Measurements from ENCODE around the gene BMERB1.

Gene BMERB1

DNA sequence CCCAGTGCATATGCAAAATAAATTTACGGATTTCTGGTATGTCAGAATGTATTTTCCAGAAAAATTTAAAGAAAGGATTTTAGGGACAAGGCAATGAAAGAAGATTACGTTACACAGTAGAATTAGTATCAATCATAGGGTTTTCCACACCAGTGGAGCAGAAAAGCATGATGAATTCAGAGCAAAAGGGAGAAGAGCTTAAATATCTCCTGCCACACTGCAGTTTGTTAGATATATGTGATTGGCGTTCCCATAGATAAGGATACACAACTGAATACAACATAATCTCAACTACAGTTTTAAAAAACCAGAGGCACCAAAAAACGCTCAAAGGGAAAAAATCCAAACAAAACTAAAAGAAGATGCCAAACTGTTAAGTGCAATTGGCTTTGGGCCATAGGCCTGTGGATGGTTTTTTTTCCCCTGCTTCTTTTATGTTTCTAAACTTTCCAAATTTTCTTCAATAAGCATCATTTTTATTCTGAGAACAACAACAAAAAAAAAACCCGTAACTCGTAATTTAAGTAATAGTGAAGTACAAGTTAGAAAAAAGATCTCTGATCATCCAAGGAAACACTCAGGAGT is 186.3 kb downstream of the BMERB1 start:
- TF ChIP-seq, protein P1, sequence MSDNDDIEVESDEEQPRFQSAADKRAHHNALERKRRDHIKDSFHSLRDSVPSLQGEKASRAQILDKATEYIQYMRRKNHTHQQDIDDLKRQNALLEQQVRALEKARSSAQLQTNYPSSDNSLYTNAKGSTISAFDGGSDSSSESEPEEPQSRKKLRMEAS (IDR thresholded peaks at IDR 0.05; ENCODE audit: low read depth, low read length), result no peak
- TF ChIP-seq MYC (IDR thresholded peaks at IDR 0.05; ENCODE audit: low read depth, low read length) (no peak), POLR2A (IDR thresholded peaks at IDR 0.05; ENCODE audit: extremely low read depth, insufficient read length) (no peak)
- TF ChIP-seq, protein P2, sequence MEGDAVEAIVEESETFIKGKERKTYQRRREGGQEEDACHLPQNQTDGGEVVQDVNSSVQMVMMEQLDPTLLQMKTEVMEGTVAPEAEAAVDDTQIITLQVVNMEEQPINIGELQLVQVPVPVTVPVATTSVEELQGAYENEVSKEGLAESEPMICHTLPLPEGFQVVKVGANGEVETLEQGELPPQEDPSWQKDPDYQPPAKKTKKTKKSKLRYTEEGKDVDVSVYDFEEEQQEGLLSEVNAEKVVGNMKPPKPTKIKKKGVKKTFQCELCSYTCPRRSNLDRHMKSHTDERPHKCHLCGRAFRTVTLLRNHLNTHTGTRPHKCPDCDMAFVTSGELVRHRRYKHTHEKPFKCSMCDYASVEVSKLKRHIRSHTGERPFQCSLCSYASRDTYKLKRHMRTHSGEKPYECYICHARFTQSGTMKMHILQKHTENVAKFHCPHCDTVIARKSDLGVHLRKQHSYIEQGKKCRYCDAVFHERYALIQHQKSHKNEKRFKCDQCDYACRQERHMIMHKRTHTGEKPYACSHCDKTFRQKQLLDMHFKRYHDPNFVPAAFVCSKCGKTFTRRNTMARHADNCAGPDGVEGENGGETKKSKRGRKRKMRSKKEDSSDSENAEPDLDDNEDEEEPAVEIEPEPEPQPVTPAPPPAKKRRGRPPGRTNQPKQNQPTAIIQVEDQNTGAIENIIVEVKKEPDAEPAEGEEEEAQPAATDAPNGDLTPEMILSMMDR (IDR thresholded peaks at IDR 0.05; ENCODE audit: low read depth, low read length), result no peak
- DNase-seq (ENCODE audit: low read depth), result no peak
- H3K4me3 ChIP-seq (ENCODE audit: low read depth, low read length), result no peak overlapping the region

DNA sequence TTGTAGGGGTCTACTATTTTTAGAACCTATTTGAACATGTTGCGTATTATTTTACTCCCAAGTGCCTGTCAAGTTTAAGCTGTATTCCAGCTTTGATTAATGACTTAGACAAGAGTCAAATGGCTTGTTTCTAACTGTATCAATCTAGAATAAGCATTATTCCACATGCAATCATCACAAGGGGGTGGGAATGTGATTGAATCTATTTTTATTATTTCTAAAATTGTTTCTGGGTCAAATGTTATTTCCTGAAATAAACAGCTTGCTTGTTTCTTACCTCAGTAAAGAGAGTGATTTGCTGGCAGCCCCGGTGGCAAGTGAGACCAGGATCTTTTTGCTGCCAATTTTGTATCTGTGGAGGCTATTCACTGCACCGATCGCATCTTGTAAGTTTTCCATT is 187.1 kb downstream of the BMERB1 start:
- DNase-seq (ENCODE audit: low read depth), result no peak
- no peak overlapping the region for H3K4me3 ChIP-seq (ENCODE audit: low read depth, low read length)
- TF ChIP-seq, protein P2 (IDR thresholded peaks at IDR 0.05; ENCODE audit: low read depth, low read length), result no peak
- TF ChIP-seq, protein P1 (IDR thresholded peaks at IDR 0.05; ENCODE audit: low read depth, low read length), result no peak
- TF ChIP-seq MYC (IDR thresholded peaks at IDR 0.05; ENCODE audit: low read depth, low read length) (no peak), POLR2A (IDR thresholded peaks at IDR 0.05; ENCODE audit: extremely low read depth, insufficient read length) (no peak)

DNA sequence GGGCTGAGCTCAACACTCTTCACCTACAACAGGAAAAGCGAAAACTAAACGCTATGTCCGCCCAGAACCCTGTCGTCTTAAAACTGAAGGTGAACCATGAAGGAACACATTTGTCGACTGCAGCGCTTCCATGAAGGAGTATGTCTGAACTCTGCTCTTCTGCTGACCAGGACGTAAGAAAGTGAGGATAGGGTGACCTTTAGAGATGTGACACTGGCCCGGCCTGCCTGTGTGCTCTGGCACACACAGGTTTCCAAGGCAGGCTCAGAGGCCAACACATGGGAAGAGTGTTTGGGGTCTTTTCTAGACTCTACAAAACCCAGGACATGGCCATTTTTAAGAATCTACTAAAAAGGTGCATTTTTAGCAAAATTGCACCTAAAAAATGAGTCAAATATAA is 187.5 kb downstream of the BMERB1 start:
- no peak for DNase-seq (ENCODE audit: low read depth)
- no peak for TF ChIP-seq MYC (IDR thresholded peaks at IDR 0.05; ENCODE audit: low read depth, low read length)
- TF ChIP-seq, protein P2 (IDR thresholded peaks at IDR 0.05; ENCODE audit: low read depth, low read length), result no peak
- TF ChIP-seq, protein P1 (IDR thresholded peaks at IDR 0.05; ENCODE audit: low read depth, low read length), result no peak
- no peak overlapping the region for H3K4me3 ChIP-seq (ENCODE audit: low read depth, low read length)

DNA sequence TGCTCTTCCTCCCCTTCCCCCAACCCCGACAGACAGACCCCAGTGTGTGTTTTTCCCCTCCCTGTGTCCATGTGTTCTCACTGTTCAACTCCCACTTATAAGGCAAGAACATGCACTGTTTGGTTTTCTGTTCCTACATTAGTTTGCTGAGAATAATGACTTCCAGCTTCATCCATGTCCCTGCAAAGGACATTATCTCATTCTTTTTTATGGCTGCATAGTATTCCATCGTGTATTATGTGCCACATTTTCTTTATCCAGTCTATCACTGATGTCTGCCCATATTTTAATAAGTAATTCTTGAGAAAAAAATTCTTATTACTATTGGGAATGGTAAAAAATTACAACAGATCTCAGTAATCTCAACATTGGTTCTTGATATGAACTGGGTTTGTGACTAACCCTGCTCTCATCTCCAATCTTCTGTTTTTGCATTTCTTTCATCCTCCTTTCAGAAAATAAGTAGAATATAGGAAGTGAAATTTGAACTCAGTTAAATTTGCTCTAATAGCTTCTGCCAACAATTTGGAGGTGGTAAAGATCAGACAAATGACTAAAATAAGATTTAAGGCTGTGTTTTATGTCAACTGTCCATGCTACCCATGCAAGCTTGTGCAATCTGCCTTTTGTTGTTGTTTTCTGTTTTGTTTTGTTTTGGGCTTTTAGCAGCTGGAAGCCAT is 197.5 kb downstream of the BMERB1 start:
- TF ChIP-seq POLR2A (IDR thresholded peaks at IDR 0.05; ENCODE audit: extremely low read depth, insufficient read length), result no peak
- TF ChIP-seq, protein P1 (IDR thresholded peaks at IDR 0.05; ENCODE audit: low read depth, low read length), result no peak
- TF ChIP-seq, protein P2 (IDR thresholded peaks at IDR 0.05; ENCODE audit: low read depth, low read length), result no peak
- DNase-seq (ENCODE audit: low read depth), result no peak
- no peak overlapping the region for H3K4me3 ChIP-seq (ENCODE audit: low read depth, low read length)

DNA sequence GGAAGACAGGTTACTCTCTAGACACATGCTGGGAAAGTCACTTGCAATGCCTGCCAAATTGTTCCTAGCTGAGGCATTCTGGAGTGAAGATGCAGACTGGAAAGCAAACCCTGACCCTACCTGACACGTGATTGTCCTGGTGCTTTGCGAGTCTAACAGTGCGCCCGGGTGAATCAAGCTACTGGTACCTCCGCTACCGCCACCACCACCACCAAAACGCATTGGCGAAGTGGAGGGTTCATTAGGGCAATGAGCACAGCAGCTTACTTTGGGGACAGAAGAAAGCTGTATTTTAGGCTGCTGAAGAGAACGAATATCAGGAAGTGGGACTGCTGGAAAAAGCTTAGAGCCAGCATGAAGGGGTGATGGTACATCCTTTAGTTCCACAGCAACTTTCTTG is 201.5 kb downstream of the BMERB1 start:
- TF ChIP-seq MYC (IDR thresholded peaks at IDR 0.05; ENCODE audit: low read depth, low read length) (no peak), POLR2A (IDR thresholded peaks at IDR 0.05; ENCODE audit: extremely low read depth, insufficient read length) (no peak)
- TF ChIP-seq, protein P2 (IDR thresholded peaks at IDR 0.05; ENCODE audit: low read depth, low read length), result no peak
- TF ChIP-seq, protein P1 (IDR thresholded peaks at IDR 0.05; ENCODE audit: low read depth, low read length), result no peak
- H3K4me3 ChIP-seq (ENCODE audit: low read depth, low read length), result no peak overlapping the region
- DNase-seq (ENCODE audit: low read depth), result no peak

Data from NB4 (cell line).